NT2/D1 (cell line): ENCODE measurements around the gene TRPV6.

ENCODE experiments used
- DNase-seq: peaks from one replicate; pipeline ENCODE4 v3.0.0-alpha.2; 2011; ENCODE audit warnings: low read depth, low spot score
- H3K27me3 ChIP-seq: 2 replicates; pipeline ENCODE4 v1.6.0; 2011; ENCODE audit warnings: mild to moderate bottlenecking; ENCODE audit not compliant: insufficient read length, insufficient read depth
- H3K36me3 ChIP-seq: 2 replicates; pipeline ENCODE4 v1.6.1; 2011; ENCODE audit warnings: mild to moderate bottlenecking, low read length, mixed read lengths; ENCODE audit not compliant: insufficient read depth, insufficient read length
- H3K4me1 ChIP-seq: 2 replicates; pipeline ENCODE4 v1.5.1; 2011; ENCODE audit not compliant: insufficient read depth, insufficient read length
- H3K4me3 ChIP-seq: 2 replicates; pipeline ENCODE4 v1.5.1; 2011; ENCODE audit warnings: low read depth; ENCODE audit not compliant: insufficient read length
- H3K9ac ChIP-seq: 2 replicates; pipeline ENCODE4 v1.6.0; 2011; ENCODE audit warnings: low read depth; ENCODE audit not compliant: insufficient read length
- H3K9me3 ChIP-seq: 2 replicates; pipeline ENCODE4 v1.5.1; 2011; ENCODE audit warnings: mild to moderate bottlenecking, low read length; ENCODE audit not compliant: insufficient read depth
- SUZ12 ChIP-seq: IDR thresholded peaks from 2 replicates; pipeline ENCODE4 v1.6.1; 2011; ENCODE audit not compliant: insufficient read length, insufficient read depth; ENCODE audit errors: extremely low read depth
- YY1 ChIP-seq: IDR thresholded peaks from 2 replicates; pipeline ENCODE4 v1.6.1; 2011; ENCODE audit not compliant: insufficient read length, insufficient read depth
- ZNF274 ChIP-seq: IDR thresholded peaks from 2 replicates; pipeline ENCODE4 v1.6.1; 2011; ENCODE audit warnings: mild to moderate bottlenecking, low read depth, low read length

TRPV6 gene

GRCh38 chr7:142927085-142927745 lies 41.7 kb upstream of the TRPV6 start:
- DNase-seq, result no peak
- H3K36me3 ChIP-seq, result no peaks in the 10 kb centered on the region

GRCh38 chr7:142925413-142925812 lies 39.9 kb upstream of the TRPV6 start:
- Histone ChIP-seq H3K4me1 (no peaks in the 10 kb centered on the region), H3K9ac (no peak overlapping the region), H3K4me3 (no peak overlapping the region), H3K36me3 (no peaks in the 10 kb centered on the region), H3K27me3 (no peaks in the 10 kb centered on the region), H3K9me3 (no peaks in the 10 kb centered on the region)
- DNase-seq, result no peak
- TF ChIP-seq YY1, result no peak
- TF ChIP-seq SUZ12, result no peak
- TF ChIP-seq ZNF274, result no peak

More at GRCh38 chr7:142927085-142927745, 41.7 kb upstream of the TRPV6 start:
- no peaks in the 10 kb centered on the region for H3K27me3 ChIP-seq
- no peak overlapping the region for H3K9ac ChIP-seq
- no peak overlapping the region for H3K4me3 ChIP-seq
- TF ChIP-seq ZNF274, result no peak
- no peaks in the 10 kb centered on the region for H3K4me1 ChIP-seq
- H3K9me3 ChIP-seq, result no peaks in the 10 kb centered on the region

GRCh38 chr7:142923391-142923790 lies 37.8 kb upstream of the TRPV6 start:
- H3K4me1 ChIP-seq, result no peaks in the 10 kb centered on the region
- DNase-seq, result no peak
- no peak overlapping the region for H3K9ac ChIP-seq
- no peaks in the 10 kb centered on the region for H3K9me3 ChIP-seq
- no peak overlapping the region for H3K4me3 ChIP-seq
- no peak for TF ChIP-seq ZNF274
- TF ChIP-seq YY1, result no peak
- TF ChIP-seq SUZ12, result no peak
- H3K36me3 ChIP-seq, result no peaks in the 10 kb centered on the region
- H3K27me3 ChIP-seq, result no peaks in the 10 kb centered on the region

GRCh38 chr7:142919656-142920055 lies 34.1 kb upstream of the TRPV6 start:
- H3K36me3 ChIP-seq, result no peaks in the 10 kb centered on the region
- TF ChIP-seq SUZ12, result no peak
- no peak for TF ChIP-seq YY1
- TF ChIP-seq ZNF274, result no peak
- DNase-seq, result no peak
- no peak overlapping the region for H3K4me3 ChIP-seq
- no peaks in the 10 kb centered on the region for H3K9me3 ChIP-seq
- no peaks in the 10 kb centered on the region for H3K27me3 ChIP-seq
- no peak overlapping the region for H3K9ac ChIP-seq
- H3K4me1 ChIP-seq, result no peaks in the 10 kb centered on the region

GRCh38 chr7:142918901-142919300 lies 33.4 kb upstream of the TRPV6 start:
- H3K4me1 ChIP-seq, result no peaks in the 10 kb centered on the region
- TF ChIP-seq YY1, result no peak
- no peak for TF ChIP-seq SUZ12
- TF ChIP-seq ZNF274, result no peak
- no peak overlapping the region for H3K4me3 ChIP-seq
- no peaks in the 10 kb centered on the region for H3K27me3 ChIP-seq
- H3K9me3 ChIP-seq, result no peaks in the 10 kb centered on the region
- no peak for DNase-seq
- H3K9ac ChIP-seq, result no peak overlapping the region
- no peaks in the 10 kb centered on the region for H3K36me3 ChIP-seq

- TF ChIP-seq YY1, result no peak
- no peak for TF ChIP-seq ZNF274
- TF ChIP-seq SUZ12, result no peak
- Histone ChIP-seq H3K36me3 (no peaks in the 10 kb centered on the region), H3K9me3 (no peaks in the 10 kb centered on the region)
These were observed 31.9 kb upstream of the TRPV6 start for GRCh38 chr7:142917447-142917846.

GRCh38 chr7:142916508-142916907 lies 31.0 kb upstream of the TRPV6 start:
- TF ChIP-seq ZNF274, result no peak
- TF ChIP-seq SUZ12, result no peak
- no peak for TF ChIP-seq YY1
- no peak overlapping the region for H3K4me3 ChIP-seq

More at GRCh38 chr7:142917447-142917846, 31.9 kb upstream of the TRPV6 start:
- no peak overlapping the region for H3K9ac ChIP-seq
- no peak for DNase-seq
- no peaks in the 10 kb centered on the region for H3K27me3 ChIP-seq
- H3K4me1 ChIP-seq, result no peaks in the 10 kb centered on the region
- H3K4me3 ChIP-seq, result no peak overlapping the region

More at GRCh38 chr7:142916508-142916907, 31.0 kb upstream of the TRPV6 start:
- H3K36me3 ChIP-seq, result no peaks in the 10 kb centered on the region
- no peaks in the 10 kb centered on the region for H3K9me3 ChIP-seq
- no peak overlapping the region for H3K9ac ChIP-seq
- no peaks in the 10 kb centered on the region for H3K4me1 ChIP-seq
- no peaks in the 10 kb centered on the region for H3K27me3 ChIP-seq
- DNase-seq, result no peak
